GM19468 (cell line): ENCODE measurements around the gene AOX1.
"Not testable (repeated sequence)": the region's sequence is repeated elsewhere in the genome, so short reads cannot be mapped to it uniquely, and the experiment has no call there.

Source experiments
- ATAC-seq: cut with Tn5 transposase; IDR thresholded peaks from one replicate; pipeline ENCODE4 v1.9.1; 2021; ENCODE audit warnings: mild to moderate bottlenecking, moderate library complexity, moderate number of reproducible peaks; ENCODE audit not compliant: unreplicated experiment; ENCODE audit errors: extremely low read depth

The AOX1 gene

GRCh38 chr2:200585730-200586643, at the start of gene AOX1:
Gene AOX1 (plus strand): TSS chr2:200586014. CDS start chr2:200586109, 95 bp downstream.
- ATAC-seq = no peak

DNA sequence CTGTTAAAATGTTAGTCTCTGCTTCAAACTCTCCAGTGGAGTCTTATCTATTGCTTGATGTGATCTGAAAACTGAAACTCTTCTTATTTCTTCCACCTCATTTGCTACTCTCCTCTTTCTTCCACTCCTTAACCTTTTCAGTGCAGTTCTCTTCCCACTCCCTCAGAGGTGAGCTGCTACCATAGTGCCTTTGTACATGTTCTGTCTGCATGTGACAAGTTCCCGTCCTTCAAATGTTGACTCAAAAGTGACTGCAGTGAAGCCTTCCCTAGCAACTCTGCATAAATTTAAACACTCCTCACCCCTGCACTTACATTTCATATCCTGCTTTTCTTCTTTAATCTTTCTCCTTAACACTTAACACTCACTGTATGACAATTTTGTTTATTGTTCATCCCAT, 47.7 kb upstream of the AOX1 start:
- no peak for ATAC-seq

DNA sequence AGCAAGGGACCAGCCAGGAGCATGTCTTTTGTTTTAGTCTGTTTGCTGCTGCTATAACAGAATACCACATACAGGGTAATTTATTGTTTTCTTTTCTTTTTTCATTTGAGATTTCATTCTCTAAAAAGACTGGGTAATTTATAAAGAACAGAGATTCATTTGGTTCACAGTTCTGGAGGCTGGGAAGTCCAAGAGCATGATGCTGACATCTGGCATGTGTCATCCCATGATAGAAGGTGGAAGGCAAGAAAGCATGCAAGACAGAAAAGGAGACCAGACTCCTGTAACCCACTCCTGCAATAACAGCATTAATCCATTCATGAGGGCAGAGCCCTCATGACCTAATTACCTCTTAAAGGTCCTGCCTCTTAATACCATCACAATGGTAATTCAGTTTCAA, 45.0 kb upstream of the AOX1 start:
- ATAC-seq = no peak

GRCh38 chr2:200566596-200566995, 19.2 kb upstream of the AOX1 start:
- ATAC-seq = not testable (repeated sequence)

- no peak for ATAC-seq
Measured at GRCh38 chr2:200567932-200568331, 17.9 kb upstream of the AOX1 start.

DNA sequence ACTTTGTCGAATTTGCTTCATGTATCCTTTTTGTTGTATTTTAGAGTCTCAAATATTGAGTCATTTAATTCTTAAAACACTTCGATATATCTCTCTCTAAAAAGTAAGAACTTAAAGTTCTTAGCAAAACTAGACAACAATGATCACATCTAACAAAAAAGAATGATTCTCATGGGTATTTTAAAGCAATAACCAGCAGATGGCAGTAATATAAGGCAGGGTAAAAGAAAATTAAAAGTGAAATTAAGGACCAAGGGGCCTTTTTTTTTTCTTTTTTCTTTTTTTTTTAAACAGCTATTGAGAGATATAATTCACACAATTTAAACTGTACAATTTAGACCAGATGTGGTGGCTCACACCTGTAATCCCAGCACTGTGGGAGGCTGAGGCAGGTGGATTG, 9.9 kb upstream of the AOX1 start:
- ATAC-seq = no peak

DNA sequence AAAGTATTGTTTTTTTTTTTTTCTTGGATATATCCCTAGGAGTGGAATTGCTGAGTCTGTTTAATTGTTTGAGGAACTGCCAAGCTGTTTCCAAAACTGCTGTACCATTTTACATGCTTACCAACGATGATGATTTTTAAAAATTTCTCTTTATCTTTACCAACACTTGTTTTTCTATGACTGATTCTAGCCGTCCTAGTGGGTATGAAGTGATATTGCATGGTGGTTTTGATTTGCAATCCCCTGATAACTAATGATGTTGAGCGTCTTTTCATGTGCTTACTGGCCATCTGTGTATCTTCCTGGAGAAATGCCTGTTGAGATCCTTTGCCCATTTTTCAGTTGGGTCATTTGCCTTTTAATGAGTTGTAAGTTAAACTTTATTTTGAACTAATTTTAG, 8.8 kb upstream of the AOX1 start:
- no peak for ATAC-seq

GRCh38 chr2:200578778-200579177, 7.0 kb upstream of the AOX1 start:
- ATAC-seq = no peak

DNA sequence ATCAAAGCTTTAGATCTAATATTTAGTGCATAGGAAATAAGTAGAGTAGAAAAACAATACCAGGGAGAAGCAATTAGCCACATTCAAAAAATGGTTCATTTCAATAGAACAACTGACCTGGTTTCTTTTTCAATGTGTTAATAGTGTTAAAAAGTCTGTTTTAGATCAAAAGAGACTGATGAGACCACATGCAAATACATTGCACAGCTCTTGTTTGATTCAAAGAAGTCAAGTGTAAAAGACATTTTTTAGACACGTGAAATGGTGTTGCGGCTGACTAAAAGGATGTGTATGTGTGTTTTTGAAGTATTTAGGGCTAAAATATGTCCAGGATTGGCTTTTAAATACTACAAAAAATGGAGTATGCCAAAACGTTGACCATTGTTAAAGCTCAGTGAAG, 1.2 kb upstream of the AOX1 start:
- ATAC-seq = no peak

DNA sequence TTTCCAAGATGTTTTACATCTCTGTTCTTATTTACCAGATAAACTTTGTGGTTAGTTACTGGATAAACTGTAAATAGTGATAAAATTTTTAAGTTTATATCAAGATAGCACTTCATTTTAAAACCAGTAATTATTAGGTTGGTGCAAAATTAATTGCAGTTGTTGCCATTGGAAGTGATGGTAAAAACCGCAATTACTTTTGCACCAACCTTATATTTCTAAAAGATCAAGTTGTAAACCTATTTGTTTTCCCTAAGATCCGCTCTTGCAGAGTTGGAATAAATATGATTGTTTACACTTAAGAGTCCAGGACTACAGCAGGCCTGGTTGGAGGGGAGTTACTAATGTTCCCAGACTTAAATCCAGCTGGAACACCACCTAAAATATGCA, 479 bp upstream of the AOX1 start:
- no peak for ATAC-seq

GRCh38 chr2:200586644-200586975, 796 bp downstream of the AOX1 start:
- no peak for ATAC-seq

GRCh38 chr2:200587007-200587616, 1.3 kb downstream of the AOX1 start:
- no peak for ATAC-seq

GRCh38 chr2:200588076-200588678, 2.4 kb downstream of the AOX1 start:
- no peak for ATAC-seq

DNA sequence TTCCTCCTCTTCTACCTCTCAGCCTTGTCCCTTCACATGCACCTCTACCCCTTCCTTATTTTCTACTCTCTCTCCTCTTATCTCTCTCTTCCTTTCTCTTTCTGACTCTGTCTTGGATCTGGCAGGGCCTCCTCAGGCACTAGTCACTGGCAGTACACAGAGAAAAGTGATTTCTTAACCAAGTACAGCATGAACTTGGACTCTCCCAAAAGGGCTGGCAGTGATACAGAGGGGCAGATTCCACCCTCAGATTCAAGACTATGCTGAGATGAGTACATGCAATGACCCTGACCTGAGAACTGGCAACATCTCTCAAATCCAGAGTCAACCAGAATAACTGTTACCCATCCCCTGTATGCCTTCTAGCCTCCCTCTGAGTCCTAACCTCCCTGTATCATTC, 4.3 kb downstream of the AOX1 start:
- no peak for ATAC-seq

GRCh38 chr2:200591308-200591707, 5.5 kb downstream of the AOX1 start:
- no peak for ATAC-seq

DNA sequence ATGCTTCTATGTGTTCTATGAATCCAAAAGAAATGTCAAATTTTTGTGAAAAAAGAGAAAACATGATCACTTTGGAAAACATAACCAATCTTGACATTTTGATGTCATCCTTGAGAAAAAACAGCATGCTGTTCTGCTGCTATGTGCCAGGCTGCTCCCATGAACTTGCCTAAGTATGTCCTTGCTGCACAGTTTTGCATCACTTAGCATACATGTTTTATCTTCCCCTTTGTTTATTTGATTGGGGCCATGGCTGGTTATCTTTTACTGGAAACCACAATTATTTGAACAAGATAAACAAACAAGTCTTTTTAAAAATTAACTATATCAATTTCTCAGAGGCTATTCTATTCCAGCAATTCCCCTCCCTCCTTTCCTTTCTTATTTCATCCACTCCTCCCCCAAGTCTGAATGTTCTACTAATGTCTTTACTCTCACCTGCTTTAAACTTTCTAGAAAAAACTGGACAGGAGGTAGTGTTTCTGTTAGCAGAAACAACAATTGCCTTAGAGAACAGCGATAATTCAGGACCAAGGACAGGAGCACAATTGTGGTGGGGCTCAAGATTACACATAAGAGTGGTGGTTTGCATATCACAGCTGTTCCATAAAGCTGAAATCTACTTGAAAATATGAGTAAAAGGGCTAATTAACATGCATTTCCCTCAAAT, 6.7 kb downstream of the AOX1 start:
- no peak for ATAC-seq

DNA sequence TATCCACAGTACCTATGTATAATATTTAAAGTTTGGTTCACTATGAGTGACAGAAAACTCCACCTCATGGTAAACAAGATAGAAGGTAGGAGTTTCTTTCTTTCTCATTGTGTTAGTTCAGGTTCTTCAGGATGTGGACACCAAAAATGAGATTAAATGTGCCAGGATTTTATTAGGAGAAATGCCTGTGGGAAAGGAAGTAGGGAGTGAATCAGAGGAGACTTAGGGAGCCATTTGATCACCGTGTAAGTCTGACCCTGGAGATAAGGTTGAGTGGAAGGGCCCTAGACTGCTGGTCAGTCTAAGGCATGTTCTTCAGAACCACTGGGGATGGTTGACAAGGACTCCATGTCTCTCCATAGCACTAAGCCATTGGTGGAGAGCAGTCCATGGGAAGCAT, 8.1 kb downstream of the AOX1 start:
- ATAC-seq = no peak

DNA sequence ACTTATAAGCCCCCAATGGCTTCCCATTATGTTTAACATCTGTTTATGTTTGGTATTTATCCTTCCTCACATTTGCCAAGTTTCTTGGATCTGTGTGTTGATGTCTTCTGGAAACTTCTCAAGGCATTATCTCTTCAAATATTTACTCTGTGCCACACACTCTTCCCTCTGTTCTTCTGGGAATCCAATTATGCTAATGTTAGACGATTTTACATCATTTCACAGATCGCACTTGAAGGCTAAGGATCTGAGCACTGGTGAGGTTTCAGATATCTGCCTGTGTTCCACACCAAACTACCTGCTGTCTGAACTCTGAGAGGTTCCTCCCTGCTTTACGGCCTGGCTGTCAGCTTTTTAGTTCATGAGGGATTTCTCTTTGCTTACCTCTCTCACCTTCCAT, 10.1 kb downstream of the AOX1 start:
- no peak for ATAC-seq

DNA sequence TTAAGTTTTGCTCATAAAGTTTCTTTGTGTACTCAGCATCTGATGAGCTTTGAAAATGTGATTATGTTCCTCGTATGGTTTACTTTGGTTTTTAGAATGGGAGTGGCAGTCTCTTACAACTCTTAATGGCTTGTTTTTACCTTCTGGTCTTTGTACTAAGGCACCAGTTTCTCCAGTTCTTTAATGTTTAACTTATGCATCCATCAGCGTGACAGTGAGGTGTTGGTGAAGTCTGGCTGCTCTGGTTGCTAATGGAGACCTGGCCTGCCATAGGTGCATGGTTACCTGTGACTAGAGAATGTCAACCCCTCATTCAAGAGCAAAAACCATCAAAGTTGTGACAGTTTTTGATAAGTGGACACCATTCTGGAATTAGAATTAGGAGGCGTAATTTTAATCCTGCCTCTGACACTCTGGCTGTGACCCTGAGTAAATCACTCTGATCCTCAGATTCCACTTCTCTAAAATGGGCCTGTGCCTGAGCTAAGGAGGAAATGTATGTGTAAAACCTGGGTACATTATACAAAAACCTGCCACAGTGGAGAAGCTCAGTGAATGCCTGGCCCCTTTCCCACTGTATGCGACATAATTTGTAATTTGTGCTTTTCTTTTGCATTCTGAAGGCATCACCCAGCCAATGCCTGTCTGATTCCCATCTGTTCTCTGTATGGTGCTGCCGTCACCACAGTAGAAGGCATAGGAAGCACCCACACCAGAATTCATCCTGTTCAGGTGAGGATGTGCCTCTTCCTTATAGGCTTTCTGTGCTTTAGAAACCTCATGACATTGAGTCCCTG, 11.2 kb downstream of the AOX1 start:
- no peak for ATAC-seq

DNA sequence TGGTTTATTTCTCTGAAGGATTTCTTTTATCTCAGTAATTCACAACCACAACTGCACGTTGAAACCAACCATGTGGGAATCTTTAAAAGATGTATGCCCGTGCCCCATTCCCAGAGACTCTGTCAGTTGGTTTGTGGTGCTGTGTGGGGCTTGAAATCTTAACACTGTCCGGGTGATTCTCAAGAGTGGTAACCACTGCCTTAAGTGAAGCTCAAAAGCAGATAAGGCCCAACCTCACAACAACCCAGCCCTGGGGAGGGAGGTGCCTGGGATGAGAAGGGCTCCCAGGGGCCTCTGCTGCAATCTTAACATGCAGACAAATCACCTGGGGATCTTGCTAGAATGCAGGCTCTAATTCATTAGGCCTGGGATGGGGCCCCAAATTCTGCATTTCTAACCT, 13.4 kb downstream of the AOX1 start:
- ATAC-seq = no peak
